ENCODE data around the gene NT5C2.

The NT5C2 gene

DNA sequence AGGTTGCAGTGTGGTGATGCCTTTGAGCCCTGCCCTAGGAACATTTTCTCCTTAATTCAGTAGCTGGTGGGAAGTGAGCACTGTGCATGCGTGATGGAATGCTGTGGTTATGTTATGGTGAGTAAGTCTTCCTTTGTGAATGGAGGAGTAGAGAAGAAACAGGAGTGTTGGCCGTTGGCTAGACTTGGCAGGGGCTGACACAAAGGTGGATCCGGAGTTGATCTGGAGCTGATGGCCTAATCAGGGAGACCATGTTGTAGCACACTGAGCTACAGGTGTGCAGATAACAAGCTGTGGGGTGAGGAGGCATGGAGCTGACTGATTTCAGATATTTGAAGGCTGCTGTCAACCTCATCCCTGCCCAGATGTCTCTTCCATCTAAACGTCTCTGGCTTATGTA, 152.7 kb downstream of the NT5C2 start:
- H3K9ac ChIP-seq: no peak overlapping the region
- no peaks in the 10 kb centered on the region for H3K27me3 ChIP-seq (ENCODE audit: control insufficient read depth, insufficient read depth, low read length)

DNA sequence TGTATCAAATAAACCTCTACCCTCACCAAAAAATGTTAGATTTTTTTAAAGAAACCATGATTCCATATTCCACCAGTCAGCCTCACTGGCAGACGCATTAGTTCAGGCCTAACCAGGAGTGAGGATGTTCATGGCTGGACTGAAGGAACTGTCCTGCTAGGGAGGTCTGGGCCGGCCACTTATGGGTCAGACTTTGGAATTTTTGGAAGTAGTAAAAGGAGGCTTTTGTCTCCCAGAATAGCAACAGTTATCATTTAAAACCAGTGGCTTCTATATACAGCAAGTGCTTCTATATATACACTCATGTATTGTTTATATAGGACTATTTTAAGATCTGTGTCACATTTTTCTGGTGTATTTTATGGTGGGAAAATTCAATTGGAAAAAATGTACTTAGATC, 154.5 kb downstream of the NT5C2 start:
- Histone ChIP-seq H2AFZ (no peak overlapping the region), H3K79me2 (no peaks in the 10 kb centered on the region), H3K4me2 (ENCODE audit: low read length) (no peak overlapping the region), H3K4me1 (peaks cover 18% of the 10 kb centered on the region), H3K9ac (no peak overlapping the region), H3K9me3 (ENCODE audit: control insufficient read depth, low read length) (no peaks in the 10 kb centered on the region), H3K27me3 (ENCODE audit: control insufficient read depth, insufficient read depth, low read length) (no peaks in the 10 kb centered on the region), H3K4me3 (ENCODE audit: low read depth, low read length) (no peak overlapping the region), H3K27ac (no peak overlapping the region), H3K36me3 (ENCODE audit: control insufficient read depth, insufficient read depth, low read length) (no peaks in the 10 kb centered on the region)
- TF ChIP-seq, protein P1, sequence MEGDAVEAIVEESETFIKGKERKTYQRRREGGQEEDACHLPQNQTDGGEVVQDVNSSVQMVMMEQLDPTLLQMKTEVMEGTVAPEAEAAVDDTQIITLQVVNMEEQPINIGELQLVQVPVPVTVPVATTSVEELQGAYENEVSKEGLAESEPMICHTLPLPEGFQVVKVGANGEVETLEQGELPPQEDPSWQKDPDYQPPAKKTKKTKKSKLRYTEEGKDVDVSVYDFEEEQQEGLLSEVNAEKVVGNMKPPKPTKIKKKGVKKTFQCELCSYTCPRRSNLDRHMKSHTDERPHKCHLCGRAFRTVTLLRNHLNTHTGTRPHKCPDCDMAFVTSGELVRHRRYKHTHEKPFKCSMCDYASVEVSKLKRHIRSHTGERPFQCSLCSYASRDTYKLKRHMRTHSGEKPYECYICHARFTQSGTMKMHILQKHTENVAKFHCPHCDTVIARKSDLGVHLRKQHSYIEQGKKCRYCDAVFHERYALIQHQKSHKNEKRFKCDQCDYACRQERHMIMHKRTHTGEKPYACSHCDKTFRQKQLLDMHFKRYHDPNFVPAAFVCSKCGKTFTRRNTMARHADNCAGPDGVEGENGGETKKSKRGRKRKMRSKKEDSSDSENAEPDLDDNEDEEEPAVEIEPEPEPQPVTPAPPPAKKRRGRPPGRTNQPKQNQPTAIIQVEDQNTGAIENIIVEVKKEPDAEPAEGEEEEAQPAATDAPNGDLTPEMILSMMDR (IDR thresholded peaks at IDR 0.05): no peak

More for the DNA sequence above, 152.7 kb downstream of the NT5C2 start:
- no peak overlapping the region for H3K4me3 ChIP-seq (ENCODE audit: low read depth, low read length)
- H3K4me1 ChIP-seq: peaks cover 18% of the 10 kb centered on the region
- H3K27ac ChIP-seq: no peak overlapping the region
- no peak overlapping the region for H2AFZ ChIP-seq
- H3K79me2 ChIP-seq: no peaks in the 10 kb centered on the region
- no peak overlapping the region for H3K4me2 ChIP-seq (ENCODE audit: low read length)
- TF ChIP-seq, protein P1 (IDR thresholded peaks at IDR 0.05): no peak
- H3K36me3 ChIP-seq (ENCODE audit: control insufficient read depth, insufficient read depth, low read length): no peaks in the 10 kb centered on the region
- H3K9me3 ChIP-seq (ENCODE audit: control insufficient read depth, low read length): no peaks in the 10 kb centered on the region

Measured in parathyroid adenoma (tissue), 2 donors.